B cell (primary cell): ENCODE results near the gene DLG2. TPM values are rescaled to one million over a fixed set of nuclear protein-coding genes. Genes with fewer than 3 reads are reported as not detected.

ENCODE experiments used
- ATAC-seq: fragments of 200-7000 bp; cut with Tn5 transposase; one replicate; pipeline ENCODE4 v1.10.0; 2021; ENCODE audit warnings: low read depth, mild to moderate bottlenecking, moderate number of reproducible peaks, moderate library complexity
- CTCF ChIA-PET: fragments of 350-600 bp; sonication (Branson Sonifier 250); formaldehyde crosslinking; loops from one replicate; lab custom pipeline; 2021; ENCODE audit warnings: antibody characterized with exemption, inconsistent platforms; lab: Charles Lee
- POLR2A ChIA-PET: fragments of 350-600 bp; sonication (Branson Sonifier 250); formaldehyde crosslinking; loops from one replicate; lab custom pipeline; 2021; ENCODE audit warnings: antibody characterized with exemption; lab: Charles Lee
- DNase-seq: peaks from one replicate; pipeline ENCODE4 v3.0.0; 2013
- H2AFZ ChIP-seq: 2 replicates; pipeline ENCODE4 v1.6.1; 2012; ENCODE audit warnings: mild to moderate bottlenecking, low read depth, low read length; ENCODE audit not compliant: insufficient read depth, poor library complexity, severe bottlenecking
- H3K27ac ChIP-seq, 2 donors: 1 replicate in 1 of 2; 2 replicates in 1 of 2; pipeline ENCODE4 v1.5.1; 2012 to 2013; ENCODE audit warnings: low read length in 2 of 2, mild to moderate bottlenecking in 2 of 2, moderate library complexity in 1 of 2
- H3K27me3 ChIP-seq, 4 experiments: fragments of 200-600 bp in 1 of 4; sonication (generic) in 1 of 4; replicated peaks in 1 of 4; 1 replicate in 2 of 4; 2 replicates in 2 of 4; pipeline versions ENCODE4 v1.6.1 to v1.7.0; 2013 to 2016; ENCODE audit warnings: low read length in 3 of 4, mild to moderate bottlenecking in 2 of 4, mixed read lengths in 1 of 4, moderate library complexity in 1 of 4; ENCODE audit not compliant: insufficient read depth in 4 of 4, control insufficient read depth in 3 of 4; ENCODE audit errors: control extremely low read depth in 1 of 4
- H3K36me3 ChIP-seq, 2 experiments: replicated peaks in 1 of 2; 1 replicate in 1 of 2; 2 replicates in 1 of 2; pipeline versions ENCODE4 v1.6.1 to v1.7.1; 2013; ENCODE audit warnings: low read length in 1 of 2; ENCODE audit not compliant: insufficient read depth in 2 of 2, control insufficient read depth in 1 of 2; ENCODE audit errors: control extremely low read depth in 1 of 2, extremely low read depth in 1 of 2
- H3K4me1 ChIP-seq, 2 donors: fragments of 200-600 bp in 1 of 2; sonication (generic) in 1 of 2; 1 replicate in 1 of 2; 2 replicates in 1 of 2; pipeline versions ENCODE4 v1.5.1 to v1.6.1; 2013 to 2017; ENCODE audit warnings: low read length in 2 of 2; ENCODE audit not compliant: control insufficient read depth in 2 of 2, insufficient read depth in 2 of 2
- H3K4me2 ChIP-seq: replicated peaks from 2 replicates; pipeline ENCODE3; 2012; ENCODE audit warnings: mild to moderate bottlenecking, low read depth, low read length; ENCODE audit not compliant: poor library complexity, severe bottlenecking
- H3K4me3 ChIP-seq, 5 experiments: fragments of 200-600 bp in 1 of 5; sonication (generic) in 1 of 5; 1 replicate in 3 of 5; 2 replicates in 2 of 5; pipeline versions ENCODE4 v1.5.1 to v1.7.0; 2011 to 2016; ENCODE audit warnings: low read length in 4 of 5, mild to moderate bottlenecking in 4 of 5, low read depth in 2 of 5, control low read depth in 1 of 5, moderate library complexity in 1 of 5; ENCODE audit not compliant: insufficient read depth in 1 of 5; ENCODE audit errors: control extremely low read depth in 1 of 5, extremely low read depth in 1 of 5
- H3K79me2 ChIP-seq: fragments of 200-600 bp; sonication (generic); one replicate; pipeline ENCODE4 v1.6.0; 2016; ENCODE audit warnings: low read length; ENCODE audit not compliant: control insufficient read depth, insufficient read depth
- H3K9ac ChIP-seq: fragments of 200-600 bp; sonication (generic); 2 replicates; pipeline ENCODE4 v1.6.1; 2017; ENCODE audit warnings: mild to moderate bottlenecking, low read length, moderate library complexity
- H3K9me3 ChIP-seq, 3 donors: one replicate each; pipeline versions ENCODE4 v1.6.1 to v1.7.1; 2013; ENCODE audit warnings: low read length in 2 of 3; ENCODE audit not compliant: control insufficient read depth in 2 of 3, insufficient read depth in 1 of 3; ENCODE audit errors: control extremely low read depth in 1 of 3
- H4K20me1 ChIP-seq: 2 replicates; pipeline ENCODE4 v1.6.0; 2012; ENCODE audit warnings: mild to moderate bottlenecking, low read length; ENCODE audit not compliant: insufficient read depth, control insufficient read depth, poor library complexity, severe bottlenecking
- H3K27ac Mint-ChIP-seq: one replicate; pipeline ENCODE4 v1.8.0; 2021; ENCODE audit warnings: mixed read lengths
- H3K27me3 Mint-ChIP-seq: one replicate; pipeline ENCODE4 v1.8.0; 2021; ENCODE audit warnings: mixed read lengths
- H3K4me1 Mint-ChIP-seq: one replicate; pipeline ENCODE4 v1.8.0; 2021; ENCODE audit warnings: mixed read lengths
- H3K4me3 Mint-ChIP-seq: one replicate; pipeline ENCODE4 v1.8.0; 2021; ENCODE audit warnings: mixed read lengths
- H3K9me3 Mint-ChIP-seq: one replicate; pipeline ENCODE4 v1.8.0; 2022; ENCODE audit warnings: mixed read lengths; ENCODE audit not compliant: insufficient read depth
- CTCF ChIP-seq: fragments of 200-600 bp; IDR thresholded peaks from one replicate; pipeline ENCODE4 v1.8.0; 2022; ENCODE audit warnings: antibody characterized with exemption, mild to moderate bottlenecking
- EZH2 ChIP-seq: IDR thresholded peaks from 2 replicates; pipeline ENCODE4 v1.6.1; 2012; ENCODE audit warnings: borderline replicate concordance, low read depth, mild to moderate bottlenecking, moderate library complexity, low read length; ENCODE audit not compliant: insufficient read depth, poor library complexity, severe bottlenecking
- WGBS: methylation state at CpG from one replicate; pipeline ENCODE4 v1.1.5; 2013; ENCODE audit warnings: missing lambda C conversion rate; ENCODE audit not compliant: insufficient coverage; 5-methylcytosine and 5-hydroxymethylcytosine counted together
- intact Hi-C: fragments of 100-400 bp; cut with micrococcal nuclease; formaldehyde crosslinking; loops from one replicate; pipeline ENCODE4 v1.10.0; 2022
- polyA plus RNA-seq: library from polyadenylated mRNA; depleted of rRNA; stranded (reverse); fragments of >200 nt; gene quantifications from 2 replicates; pipeline ENCODE4 v1.2.3, GENCODE V29; 2012
- total RNA-seq, 2 donors: library from RNA; stranded (reverse); fragments of 120-200 nt in 1 of 2; gene quantifications; 1 replicate in 1 of 2; 2 replicates in 1 of 2; pipeline versions ENCODE4 v1.2.3 to v1.2.4, GENCODE V29; 2013 to 2022

The DLG2 gene
- total and polyA plus RNA-seq, 2 donors (not counting 1 experiment from before 2014, with no cell fraction given), result 0.54 to 5.4 TPM

GRCh38 chr11:83438438-83438837 is 2188.7 kb downstream of the DLG2 start:
- Histone ChIP-seq H4K20me1 (no peaks in the 10 kb centered on the region), H3K4me2 (no peak overlapping the region), H3K4me1 (peaks cover 0 to 5% of the 10 kb centered on the region in 2 donors), H3K36me3 (no peaks in the 10 kb centered on the region), H3K4me3 (no peak overlapping the region), H3K9me3 (no peaks in the 10 kb centered on the region), H3K27ac (no peak overlapping the region), H3K9ac (no peak overlapping the region), H3K27me3 (no peaks in the 10 kb centered on the region), H3K79me2 (no peaks in the 10 kb centered on the region), H2AFZ (no peak overlapping the region)
- intact Hi-C loops, result no loop called here
- Mint-ChIP-seq H3K4me1 (no peaks in the 10 kb centered on the region), H3K27ac (no peak overlapping the region), H3K4me3 (no peak overlapping the region), H3K9me3 (no peaks in the 10 kb centered on the region), H3K27me3 (peaks cover 5% of the 10 kb centered on the region)
- ATAC-seq, result no peak
- ChIA-PET POLR2A (no interaction called here), CTCF (no interaction called here)
- WGBS, result 0% methylated on average over 1 of the region's 2 CpGs
- DNase-seq, result peak; percentile 16
- no peak for TF ChIP-seq CTCF
- TF ChIP-seq EZH2, result no peak

DNA sequence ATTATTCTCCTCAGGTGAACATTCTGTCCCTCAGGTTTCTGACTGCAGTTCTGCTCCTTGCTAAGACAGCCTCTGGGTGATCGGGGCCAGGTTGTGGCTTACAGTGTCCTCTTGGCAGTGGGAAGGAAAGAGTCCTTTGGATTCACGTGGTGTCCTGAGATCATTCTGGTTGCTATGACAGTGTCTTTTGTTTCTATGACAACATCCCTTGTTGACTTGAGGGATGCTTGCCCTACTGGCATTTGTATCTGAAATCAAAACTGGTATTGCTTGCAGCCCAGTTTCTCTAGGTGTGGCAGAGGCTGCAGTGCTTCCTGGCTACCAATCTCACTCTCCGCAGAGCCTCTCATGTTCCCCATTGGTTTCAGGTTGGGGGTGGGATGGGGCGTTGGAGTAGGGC is 2189.2 kb downstream of the DLG2 start:
- Mint-ChIP-seq H3K9me3 (no peaks in the 10 kb centered on the region), H3K4me3 (no peak overlapping the region), H3K27ac (no peak overlapping the region), H3K4me1 (no peaks in the 10 kb centered on the region), H3K27me3 (peaks cover 5% of the 10 kb centered on the region)
- no peak overlapping the region for H3K4me2 ChIP-seq
- no peaks in the 10 kb centered on the region for H3K9me3 ChIP-seq
- no peaks in the 10 kb centered on the region for H4K20me1 ChIP-seq
- no peak overlapping the region for H2AFZ ChIP-seq
- CTCF ChIA-PET, result no interaction called here
- no peak overlapping the region for H3K9ac ChIP-seq
- H3K79me2 ChIP-seq, result no peaks in the 10 kb centered on the region
- DNase-seq (no peak), ATAC-seq (no peak)
- H3K27ac ChIP-seq, result no peak overlapping the region
- intact Hi-C loops, result no loop called here
- peaks cover 0 to 5% of the 10 kb centered on the region in 2 donors for H3K4me1 ChIP-seq
- WGBS, result 93% methylated on average over 2 of the region's 4 CpGs
- no peaks in the 10 kb centered on the region for H3K36me3 ChIP-seq
- no peak overlapping the region for H3K4me3 ChIP-seq
- POLR2A ChIA-PET, result no interaction called here
- H3K27me3 ChIP-seq, result no peaks in the 10 kb centered on the region
- no peak for TF ChIP-seq CTCF
- TF ChIP-seq EZH2, result no peak
